COLO829 (cell line): Measurements from ENCODE around the gene FAF1.

Experiments used
- DNase-seq: peaks from one replicate; pipeline ENCODE4 v3.0.0; 2012; ENCODE audit warnings: low spot score

The FAF1 gene

DNA sequence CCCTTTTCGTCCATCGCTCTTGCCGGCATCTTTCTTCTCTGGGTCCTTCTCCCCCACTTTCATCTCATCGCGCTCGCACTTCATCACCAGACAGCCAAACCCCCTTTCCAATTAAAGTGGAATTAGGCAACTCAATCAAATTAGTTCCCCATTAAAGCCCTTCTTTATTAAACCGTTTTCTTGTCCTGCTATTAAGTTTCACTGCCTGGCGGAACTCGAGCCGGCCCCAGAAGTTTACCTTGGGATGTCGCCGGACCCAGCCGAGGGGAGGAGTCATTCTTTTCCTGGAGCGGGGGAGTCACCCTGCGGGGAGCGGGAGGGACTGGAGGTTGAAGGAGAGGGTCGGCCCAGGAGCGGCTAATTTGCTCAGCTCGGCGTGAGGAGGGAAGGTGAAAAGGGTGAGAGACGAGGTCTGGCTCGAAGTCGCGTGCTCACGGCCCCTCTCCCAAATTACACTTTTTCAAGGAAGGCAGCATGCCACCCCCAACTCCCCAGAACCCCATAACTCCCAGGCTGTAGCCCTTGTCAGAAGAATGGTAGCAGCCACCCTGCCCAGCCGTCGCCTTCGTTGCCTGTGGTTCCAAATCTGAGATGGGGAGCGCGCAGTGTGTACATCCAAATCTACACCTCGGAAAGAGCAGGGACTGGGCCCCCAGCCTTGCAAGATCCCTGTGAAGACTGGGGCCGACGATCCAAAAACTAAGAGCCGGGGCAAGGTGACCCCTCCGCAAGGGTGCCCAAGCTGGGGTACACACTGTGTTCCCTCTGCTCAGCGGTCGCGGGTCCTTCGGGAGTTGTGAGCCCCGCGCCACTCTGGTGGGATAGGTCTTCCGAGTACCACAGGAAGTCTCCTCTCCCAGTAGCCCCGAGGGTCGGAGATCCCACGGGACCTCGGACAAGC, 543.3 kb downstream of the FAF1 start:
- no peak for DNase-seq

DNA sequence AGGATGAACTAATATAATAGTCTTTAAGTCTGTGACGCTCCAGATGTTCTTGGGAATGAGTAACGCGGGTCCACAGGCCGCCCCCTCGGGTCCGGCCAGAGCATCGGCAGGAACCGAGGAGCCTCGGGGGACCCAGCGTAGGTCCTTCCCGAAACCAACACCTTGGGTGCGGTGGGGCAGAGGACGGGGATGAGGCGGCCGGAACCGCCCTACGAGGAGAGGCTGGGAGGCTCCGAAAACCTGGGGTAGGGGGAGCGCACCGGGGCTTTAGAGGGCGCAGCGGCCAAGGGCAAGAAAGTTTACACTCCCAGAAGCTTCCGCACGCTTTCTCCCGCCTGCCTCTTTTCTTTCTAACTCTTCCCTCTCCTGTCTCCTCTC, 543.9 kb downstream of the FAF1 start:
- no peak for DNase-seq

DNA sequence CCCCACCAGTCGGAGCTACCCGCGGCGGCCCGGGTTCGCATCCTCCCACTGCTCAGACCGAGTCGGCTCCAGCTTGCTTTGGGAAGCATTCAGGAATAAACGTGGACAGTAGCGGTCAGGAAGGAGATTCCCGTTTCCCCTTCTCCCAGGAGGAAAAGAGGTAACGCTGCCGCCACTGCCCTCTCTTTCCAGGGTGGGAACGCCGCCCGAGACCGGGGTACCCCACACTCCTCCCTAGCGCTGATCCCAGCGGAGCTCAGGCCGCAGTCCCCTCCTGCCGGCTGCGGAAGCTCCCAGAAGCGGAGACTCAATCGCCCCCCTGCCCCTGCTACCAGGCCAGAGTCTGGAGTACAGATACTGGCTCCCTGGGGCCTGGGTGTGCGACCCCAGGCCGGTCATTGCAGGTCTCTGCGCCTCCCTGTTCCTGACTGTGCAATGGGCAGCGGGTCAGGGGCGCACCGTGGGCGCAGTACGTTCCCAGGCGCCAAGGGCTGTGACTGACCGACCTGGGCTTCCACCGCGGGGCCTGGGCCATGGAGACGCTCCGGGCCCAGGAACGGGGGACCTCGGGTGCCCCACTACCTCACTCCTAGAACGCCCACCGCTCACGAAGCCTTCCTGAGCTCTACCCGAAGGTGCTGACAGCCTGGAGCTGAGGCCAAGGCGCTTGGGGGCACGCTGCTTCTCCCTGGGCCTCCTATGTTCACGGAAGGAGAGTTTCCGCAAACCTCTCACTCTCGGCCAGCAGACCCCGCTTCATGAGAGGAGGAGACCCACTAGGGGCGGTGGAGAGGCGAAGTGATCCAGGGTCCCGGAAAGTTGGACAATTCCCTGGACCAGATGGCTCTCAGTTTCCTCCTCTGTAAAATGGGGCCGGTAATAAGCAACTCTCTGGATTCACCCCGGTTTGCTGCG, 544.6 kb downstream of the FAF1 start:
- DNase-seq, result no peak

DNA sequence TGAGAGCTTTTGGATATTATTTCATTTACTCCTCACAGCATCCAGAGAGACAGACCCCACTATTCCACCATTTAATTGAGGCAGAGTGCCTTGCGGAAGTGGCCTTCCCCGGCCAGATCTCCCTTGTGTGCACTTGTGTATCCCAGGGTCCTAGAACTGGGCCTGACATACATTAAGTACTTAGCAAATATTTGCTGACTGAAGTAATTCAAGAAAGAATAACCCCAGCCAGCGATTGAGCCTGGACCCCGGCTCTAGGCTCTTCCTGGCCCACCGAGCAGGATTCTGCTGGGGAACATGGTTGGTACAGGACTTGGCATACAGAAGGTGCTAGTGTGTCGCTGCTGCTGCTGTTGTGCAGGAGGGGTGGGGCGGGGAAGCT, 545.2 kb downstream of the FAF1 start:
- DNase-seq, result no peak

DNA sequence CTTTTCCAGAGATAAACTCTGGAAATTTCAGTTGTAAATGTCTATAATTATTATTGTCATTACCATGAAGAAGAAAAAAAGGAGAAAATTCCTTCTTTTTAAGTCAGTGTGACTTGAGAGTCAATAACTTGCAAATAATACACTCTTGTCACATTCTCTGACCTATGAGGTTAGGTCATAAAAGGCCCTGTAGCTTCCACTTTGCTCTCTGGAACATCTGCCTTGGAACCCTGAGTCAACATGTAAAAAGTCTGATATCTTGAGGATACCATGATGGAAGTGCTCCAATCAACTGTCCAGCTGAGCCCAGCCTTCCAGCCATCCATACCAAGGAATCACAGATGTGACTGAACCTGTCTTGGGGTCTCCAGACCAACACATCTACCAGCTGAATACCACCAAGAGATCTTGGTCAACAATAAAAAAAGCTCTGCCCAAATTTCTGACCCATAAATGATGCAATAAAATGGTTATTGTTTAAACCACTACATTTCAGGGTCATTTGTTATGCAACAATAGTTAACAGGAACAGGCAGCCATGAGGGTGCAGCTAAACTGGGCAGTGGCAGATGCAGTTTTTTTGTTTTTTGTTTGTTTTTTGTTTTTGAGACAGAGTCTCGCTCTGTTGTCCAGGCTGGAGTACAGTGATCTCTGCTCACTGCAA, 547.1 kb downstream of the FAF1 start:
- DNase-seq, result no peak

DNA sequence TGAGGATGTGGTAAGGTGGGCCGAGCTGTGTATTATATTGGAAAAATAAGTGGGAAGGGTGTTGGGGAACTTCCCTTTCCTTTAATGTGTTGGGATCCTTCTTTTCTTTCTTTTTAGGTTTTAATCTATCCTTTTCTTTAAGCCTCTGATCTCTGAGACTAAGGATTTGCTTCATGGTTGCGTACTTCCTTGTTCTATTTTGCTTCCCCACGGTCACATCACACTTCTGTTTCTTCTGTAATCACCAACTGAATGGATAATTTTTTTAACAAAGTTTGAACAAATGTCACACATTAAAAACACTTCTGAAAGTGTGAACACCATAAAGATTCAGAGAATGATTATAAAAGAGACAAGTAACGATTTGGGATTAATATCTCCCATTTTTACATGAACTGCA, 554.3 kb downstream of the FAF1 start:
- DNase-seq, result no peak

DNA sequence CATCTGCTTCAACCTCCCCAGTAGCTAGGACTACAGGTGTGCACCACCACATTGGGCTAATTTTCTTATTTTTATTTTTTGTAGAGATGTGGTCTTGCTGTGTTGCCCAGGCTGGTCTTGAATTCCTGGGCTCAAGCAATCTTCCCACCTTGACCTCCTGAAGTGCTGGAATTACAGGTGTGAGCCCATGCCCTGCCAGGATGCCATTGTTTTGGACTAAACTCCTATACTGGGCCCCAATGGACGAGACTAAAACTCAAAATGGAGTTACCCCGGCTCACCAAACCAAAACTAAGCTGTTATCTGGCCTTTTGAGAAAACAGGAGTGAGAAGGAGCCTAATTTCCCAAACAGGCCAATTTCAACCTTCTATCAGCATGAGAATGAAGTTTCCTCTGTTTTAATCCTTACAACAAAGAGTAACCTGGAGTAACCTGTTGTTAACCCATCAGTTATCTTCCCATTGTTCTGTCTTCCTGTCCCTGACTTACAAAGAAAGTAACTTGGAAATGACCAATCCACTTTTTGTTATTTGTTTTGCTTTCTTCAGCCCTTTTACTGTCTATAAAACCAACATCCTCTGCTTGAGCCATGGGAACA, 566.4 kb downstream of the FAF1 start:
- no peak for DNase-seq
